Measurements from ENCODE around the gene ATR. TPM values are rescaled to one million over a fixed set of nuclear protein-coding genes. Genes with fewer than 3 reads are reported as not detected.

The ATR gene
- total RNA-seq, 4 donors from 2014 or later: 8.9 to 21.9 (median 10.0) TPM

DNA sequence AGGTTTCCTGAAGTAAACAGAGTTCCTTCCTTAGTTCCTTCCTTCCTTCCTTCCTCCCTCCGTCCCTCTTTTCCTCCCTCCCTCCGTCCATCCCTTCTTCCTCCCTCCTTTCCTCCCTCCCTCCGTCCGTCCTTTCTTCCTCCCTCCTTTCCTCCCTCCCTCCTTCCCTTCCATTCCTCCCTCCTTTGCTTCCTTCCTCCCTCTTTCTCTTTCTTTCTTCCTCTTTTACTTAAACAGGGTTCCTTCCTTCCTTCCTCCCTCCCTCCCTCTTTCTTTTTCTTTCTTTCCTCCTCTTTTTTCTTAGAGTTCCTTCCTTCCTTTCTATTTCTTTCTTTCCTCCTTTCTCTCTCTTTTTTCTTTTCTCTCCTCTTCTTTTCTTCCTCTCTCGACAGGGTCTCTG is 35.2 kb downstream of the ATR start:
- in situ Hi-C loops (cut with MboI; ENCODE audit: low sequenced_read_pairs in 4 of 4) (no loop called here), intact Hi-C loops (cut with DNase I; ENCODE audit: low total_unique reads) (no loop called here)
- no peaks in the 10 kb centered on the region for H3K4me1 ChIP-seq
- peaks cover 0 to 17% of the 10 kb centered on the region in 2 donors for H3K36me3 ChIP-seq
- H3K9me3 ChIP-seq: no peaks in the 10 kb centered on the region
- no peak for ATAC-seq
- H3K27me3 ChIP-seq: no peaks in the 10 kb centered on the region
- H3K27ac ChIP-seq: no peak overlapping the region
- no peak overlapping the region for H3K4me3 ChIP-seq
- TF ChIP-seq POLR2A (IDR thresholded peaks at IDR 0.05): no peak
- TF ChIP-seq, protein P1, sequence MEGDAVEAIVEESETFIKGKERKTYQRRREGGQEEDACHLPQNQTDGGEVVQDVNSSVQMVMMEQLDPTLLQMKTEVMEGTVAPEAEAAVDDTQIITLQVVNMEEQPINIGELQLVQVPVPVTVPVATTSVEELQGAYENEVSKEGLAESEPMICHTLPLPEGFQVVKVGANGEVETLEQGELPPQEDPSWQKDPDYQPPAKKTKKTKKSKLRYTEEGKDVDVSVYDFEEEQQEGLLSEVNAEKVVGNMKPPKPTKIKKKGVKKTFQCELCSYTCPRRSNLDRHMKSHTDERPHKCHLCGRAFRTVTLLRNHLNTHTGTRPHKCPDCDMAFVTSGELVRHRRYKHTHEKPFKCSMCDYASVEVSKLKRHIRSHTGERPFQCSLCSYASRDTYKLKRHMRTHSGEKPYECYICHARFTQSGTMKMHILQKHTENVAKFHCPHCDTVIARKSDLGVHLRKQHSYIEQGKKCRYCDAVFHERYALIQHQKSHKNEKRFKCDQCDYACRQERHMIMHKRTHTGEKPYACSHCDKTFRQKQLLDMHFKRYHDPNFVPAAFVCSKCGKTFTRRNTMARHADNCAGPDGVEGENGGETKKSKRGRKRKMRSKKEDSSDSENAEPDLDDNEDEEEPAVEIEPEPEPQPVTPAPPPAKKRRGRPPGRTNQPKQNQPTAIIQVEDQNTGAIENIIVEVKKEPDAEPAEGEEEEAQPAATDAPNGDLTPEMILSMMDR (IDR thresholded peaks at IDR 0.05 in 4 of 5, conservative IDR thresholded peaks at IDR 0.05 in 1 of 5): no peak
- DNase-seq: no peak

DNA sequence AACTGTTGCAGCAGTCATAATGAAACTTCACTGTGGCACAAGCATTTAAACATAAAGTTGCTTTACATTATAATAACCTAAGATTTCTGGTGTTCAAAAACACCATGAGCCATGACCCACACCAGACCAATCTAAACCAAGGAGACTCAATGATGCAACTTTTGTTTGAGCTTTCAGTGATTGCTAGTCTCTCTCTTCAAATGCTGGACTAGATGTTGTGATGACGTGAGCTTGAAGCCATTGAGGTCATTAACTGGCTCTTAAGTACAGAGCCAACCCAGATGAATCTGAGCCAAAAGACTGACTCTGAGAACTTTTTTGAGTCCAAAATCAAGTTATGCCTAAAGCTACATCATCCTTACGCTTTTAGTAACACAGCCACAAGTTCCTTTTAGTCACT is 36.5 kb downstream of the ATR start:
- intact Hi-C loops (cut with DNase I; ENCODE audit: low total_unique reads): no loop called here

DNA sequence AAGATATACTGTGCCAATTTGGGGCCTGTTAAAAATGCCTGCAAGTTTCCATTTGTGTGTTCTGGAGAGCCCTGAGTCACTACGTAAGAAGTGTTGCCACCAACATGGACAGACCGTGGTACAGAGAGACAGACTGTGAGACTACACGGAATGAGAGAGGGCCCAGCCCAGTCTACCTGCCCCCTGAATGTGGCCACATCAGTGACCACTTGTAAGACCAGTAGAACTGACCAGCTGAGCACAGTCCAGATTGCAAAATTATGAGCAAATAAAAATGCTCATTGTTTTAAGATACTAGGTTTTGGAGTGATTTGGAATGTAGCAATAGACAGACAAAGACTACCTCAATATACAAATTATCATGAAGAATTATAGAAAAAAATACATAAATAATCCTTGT is 42.0 kb downstream of the ATR start:
- TF ChIP-seq, protein P1 (IDR thresholded peaks at IDR 0.05 in 4 of 5, conservative IDR thresholded peaks at IDR 0.05 in 1 of 5): no peak
- TF ChIP-seq POLR2A (IDR thresholded peaks at IDR 0.05): no peak
- H3K4me3 ChIP-seq: no peak overlapping the region
- no peaks in the 10 kb centered on the region for H3K4me1 ChIP-seq
- intact Hi-C loops (cut with DNase I; ENCODE audit: low total_unique reads): no loop called here
- ATAC-seq (no peak), DNase-seq (no peak)
- in situ Hi-C loops (cut with MboI; ENCODE audit: low sequenced_read_pairs in 4 of 4): no loop called here
- H3K27ac ChIP-seq: no peak overlapping the region
- H3K9me3 ChIP-seq: no peaks in the 10 kb centered on the region
- H3K27me3 ChIP-seq: no peaks in the 10 kb centered on the region
- H3K36me3 ChIP-seq: peaks cover 0 to 57% of the 10 kb centered on the region in 2 donors

More for the DNA sequence above, 36.5 kb downstream of the ATR start:
- DNase-seq (no peak), ATAC-seq (no peak)
- in situ Hi-C loops (cut with MboI; ENCODE audit: low sequenced_read_pairs in 4 of 4): no loop called here
- H3K4me3 ChIP-seq: no peak overlapping the region
- no peak overlapping the region for H3K27ac ChIP-seq
- H3K27me3 ChIP-seq: no peaks in the 10 kb centered on the region
- no peaks in the 10 kb centered on the region for H3K9me3 ChIP-seq
- H3K36me3 ChIP-seq: peaks cover 0 to 23% of the 10 kb centered on the region in 2 donors
- H3K4me1 ChIP-seq: no peaks in the 10 kb centered on the region
- no peak for TF ChIP-seq POLR2A (IDR thresholded peaks at IDR 0.05)
- TF ChIP-seq, protein P1 (IDR thresholded peaks at IDR 0.05 in 4 of 5, conservative IDR thresholded peaks at IDR 0.05 in 1 of 5): no peak

DNA sequence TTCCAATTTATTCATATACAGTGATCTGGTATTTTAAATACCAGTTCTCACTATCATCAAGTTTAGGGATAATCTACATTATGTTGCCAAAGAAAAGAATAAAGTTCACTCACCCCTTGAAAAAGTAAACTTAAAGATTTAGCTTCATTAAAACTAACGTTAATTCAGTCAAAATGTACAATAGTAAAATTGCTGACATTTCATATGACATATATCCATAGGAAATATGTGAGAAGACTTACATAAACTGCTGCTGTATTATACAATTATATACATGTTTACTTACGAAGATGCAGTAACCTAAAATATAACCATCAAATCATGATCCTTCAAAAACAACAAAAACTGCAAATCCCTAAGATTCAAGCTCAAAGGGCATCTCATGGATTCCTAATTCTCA is 44.0 kb downstream of the ATR start:
- in situ Hi-C loops (cut with MboI; ENCODE audit: low sequenced_read_pairs in 4 of 4): no loop called here
- peaks cover 0 to 57% of the 10 kb centered on the region in 2 donors for H3K36me3 ChIP-seq
- no peak overlapping the region for H3K27ac ChIP-seq
- H3K4me3 ChIP-seq: no peak overlapping the region
- no peaks in the 10 kb centered on the region for H3K9me3 ChIP-seq
- DNase-seq: no peak
- intact Hi-C loops (cut with DNase I; ENCODE audit: low total_unique reads): no loop called here
- TF ChIP-seq, protein P1 (IDR thresholded peaks at IDR 0.05 in 4 of 5, conservative IDR thresholded peaks at IDR 0.05 in 1 of 5): no peak
- no peak for TF ChIP-seq POLR2A (IDR thresholded peaks at IDR 0.05)
- no peak for ATAC-seq
- no peaks in the 10 kb centered on the region for H3K27me3 ChIP-seq
- no peaks in the 10 kb centered on the region for H3K4me1 ChIP-seq

DNA sequence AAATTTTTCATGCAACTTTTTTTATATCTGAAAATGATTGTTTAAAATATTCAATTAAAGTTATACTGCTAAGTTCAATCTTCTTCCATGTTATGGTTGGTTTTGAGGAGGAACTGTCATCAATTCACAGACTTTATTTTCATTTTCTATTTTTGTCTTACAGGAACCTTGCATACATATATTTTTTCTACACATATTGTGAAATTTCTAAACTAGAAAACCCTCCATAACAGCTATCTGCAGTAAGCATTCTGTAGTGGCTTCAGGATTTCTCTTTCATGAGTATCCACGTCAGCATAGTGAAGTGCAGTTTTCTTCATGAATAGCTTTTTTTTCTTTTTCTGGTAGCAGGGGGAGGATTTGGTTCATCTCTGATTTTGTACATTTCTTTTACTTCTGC is 48.2 kb downstream of the ATR start:
- intact Hi-C loops (cut with DNase I; ENCODE audit: low total_unique reads) (no loop called here), in situ Hi-C loops (cut with MboI; ENCODE audit: low sequenced_read_pairs in 4 of 4) (no loop called here)
- H3K36me3 ChIP-seq: peaks cover 0 to 28% of the 10 kb centered on the region in 2 donors
- H3K4me1 ChIP-seq: no peaks in the 10 kb centered on the region
- TF ChIP-seq POLR2A (IDR thresholded peaks at IDR 0.05): no peak
- TF ChIP-seq, protein P1 (IDR thresholded peaks at IDR 0.05 in 4 of 5, conservative IDR thresholded peaks at IDR 0.05 in 1 of 5): no peak
- no peak overlapping the region for H3K4me3 ChIP-seq
- DNase-seq (no peak), ATAC-seq (no peak)
- no peaks in the 10 kb centered on the region for H3K27me3 ChIP-seq
- no peaks in the 10 kb centered on the region for H3K9me3 ChIP-seq
- no peak overlapping the region for H3K27ac ChIP-seq
